OCI-LY1 (cell line): ENCODE data around the gene PIBF1.

Experiments used
- H2AFZ ChIP-seq: fragments of 200-600 bp; sonication (generic), shearing (Covaris generic); 2 replicates; pipeline ENCODE4 v1.6.0; 2014; ENCODE audit warnings: antibody characterized with exemption, mild to moderate bottlenecking, low read length
- H3F3A ChIP-seq: fragments of 200-600 bp; sonication (generic), shearing (Covaris generic); 2 replicates; pipeline ENCODE4 v1.6.0; 2014; ENCODE audit warnings: mild to moderate bottlenecking, antibody characterized with exemption, low read length, moderate library complexity; ENCODE audit not compliant: insufficient read depth
- H3K27ac ChIP-seq: fragments of 200-600 bp; sonication (generic); 2 replicates; pipeline ENCODE4 v1.5.1; 2014; ENCODE audit warnings: low read length, mixed run types, mild to moderate bottlenecking, low read depth; ENCODE audit not compliant: poor library complexity, severe bottlenecking
- H3K27me3 ChIP-seq: fragments of 200-600 bp; sonication (generic); 2 replicates; pipeline ENCODE4 v1.6.0; 2014; ENCODE audit warnings: antibody characterized with exemption, mild to moderate bottlenecking, low read length, moderate library complexity; ENCODE audit not compliant: insufficient read depth
- H3K36me3 ChIP-seq: fragments of 200-600 bp; sonication (generic); 2 replicates; pipeline ENCODE4 v1.6.1; 2014; ENCODE audit warnings: mild to moderate bottlenecking, antibody characterized with exemption, low read length, moderate library complexity, mixed read lengths; ENCODE audit not compliant: insufficient read depth
- H3K4me1 ChIP-seq: fragments of 200-600 bp; sonication (generic); 2 replicates; pipeline ENCODE4 v1.5.1; 2014; ENCODE audit warnings: mild to moderate bottlenecking, low read length, moderate library complexity; ENCODE audit not compliant: insufficient read depth, severe bottlenecking
- H3K4me2 ChIP-seq: fragments of 200-600 bp; sonication (generic), shearing (Covaris generic); 2 replicates; pipeline ENCODE4 v1.6.1; 2014; ENCODE audit warnings: low read length
- H3K4me3 ChIP-seq: fragments of 200-600 bp; sonication (generic); 2 replicates; pipeline ENCODE4 v1.5.1; 2014; ENCODE audit warnings: low read length, low read depth, mild to moderate bottlenecking, mixed read lengths; ENCODE audit not compliant: poor library complexity, severe bottlenecking
- H3K79me2 ChIP-seq: fragments of 200-600 bp; shearing (Covaris generic); 2 replicates; pipeline ENCODE4 v1.6.1; 2016; ENCODE audit warnings: mixed run types, low read length, mixed read lengths; ENCODE audit not compliant: insufficient read depth
- H3K9ac ChIP-seq: fragments of 200-600 bp; sonication (generic), shearing (Covaris generic); 2 replicates; pipeline ENCODE4 v1.6.1; 2014; ENCODE audit warnings: mild to moderate bottlenecking, low read length, mixed read lengths
- H3K9me2 ChIP-seq: fragments of 200-600 bp; sonication (generic), shearing (Covaris generic); 2 replicates; pipeline ENCODE4 v1.6.1; 2014; ENCODE audit warnings: low read depth, mild to moderate bottlenecking, low read length, mixed read lengths
- H3K9me3 ChIP-seq: fragments of 200-600 bp; shearing (Covaris generic); 2 replicates; pipeline ENCODE4 v1.6.1; 2014; ENCODE audit warnings: low read length, mixed read lengths
- H4K20me1 ChIP-seq: fragments of 200-600 bp; sonication (generic), shearing (Covaris generic); 2 replicates; pipeline ENCODE4 v1.6.0; 2016; ENCODE audit warnings: mild to moderate bottlenecking, low read length; ENCODE audit not compliant: insufficient read depth
- CTCF ChIP-seq: fragments of 200-600 bp; sonication (generic), shearing (Covaris generic); IDR thresholded peaks from 2 replicates; pipeline ENCODE4 v1.5.1; 2017; ENCODE audit warnings: mild to moderate bottlenecking, antibody characterized with exemption, low read length, moderate library complexity, mixed read lengths
- EZH2 ChIP-seq: fragments of 200-600 bp; sonication (generic), shearing (Covaris generic); IDR thresholded peaks from 2 replicates; pipeline ENCODE4 v1.8.0; 2017; ENCODE audit warnings: borderline replicate concordance, mixed run types, mild to moderate bottlenecking, antibody characterized with exemption, low read length, moderate library complexity, mixed read lengths

The PIBF1 gene

DNA sequence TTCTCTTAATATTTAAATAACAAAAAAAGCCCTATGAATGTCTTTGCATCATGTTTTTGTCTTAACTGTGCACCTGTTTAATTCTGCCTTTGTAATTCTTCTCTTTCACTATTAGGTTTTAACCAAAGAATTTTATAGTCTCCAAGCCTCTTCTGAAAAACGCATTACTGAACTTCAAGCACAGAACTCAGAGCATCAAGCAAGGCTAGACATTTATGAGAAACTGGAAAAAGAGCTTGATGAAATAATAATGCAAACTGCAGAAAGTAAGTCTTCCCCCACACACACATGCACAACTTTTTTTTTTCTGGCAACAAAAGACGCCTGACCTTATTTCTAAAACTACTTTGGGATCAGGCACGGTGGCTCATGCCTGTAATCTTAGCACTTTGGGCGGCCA lies 126.5 kb downstream of the PIBF1 start:
- Histone ChIP-seq H4K20me1 (no peaks in the 10 kb centered on the region), H3K36me3 (peaks cover 44% of the 10 kb centered on the region), H3K27me3 (no peaks in the 10 kb centered on the region), H3K9me2 (no peaks in the 10 kb centered on the region), H2AFZ (no peak overlapping the region), H3K9me3 (peaks cover 6% of the 10 kb centered on the region; the same call in 1 of the 2 replicates), H3F3A (no peaks in the 10 kb centered on the region), H3K9ac (no peak overlapping the region), H3K4me2 (no peak overlapping the region), H3K27ac (no peak overlapping the region), H3K4me1 (no peaks in the 10 kb centered on the region), H3K79me2 (no peaks in the 10 kb centered on the region), H3K4me3 (no peak overlapping the region)
- no peak for TF ChIP-seq CTCF
- TF ChIP-seq EZH2 = no peak

- H2AFZ ChIP-seq = no peak overlapping the region
- no peaks in the 10 kb centered on the region for H3K4me1 ChIP-seq
- no peak overlapping the region for H3K4me2 ChIP-seq
- no peaks in the 10 kb centered on the region for H3K9me2 ChIP-seq
- TF ChIP-seq EZH2 (no peak), CTCF (no peak)
- H3K4me3 ChIP-seq = no peak overlapping the region
- peaks cover 6% of the 10 kb centered on the region; the same call in 1 of the 2 replicates for H3K9me3 ChIP-seq
- no peak overlapping the region for H3K27ac ChIP-seq
- no peak overlapping the region for H3K9ac ChIP-seq
- peaks cover 44% of the 10 kb centered on the region for H3K36me3 ChIP-seq
- no peaks in the 10 kb centered on the region for H3F3A ChIP-seq
- H3K27me3 ChIP-seq = no peaks in the 10 kb centered on the region
- no peaks in the 10 kb centered on the region for H3K79me2 ChIP-seq
- H4K20me1 ChIP-seq = no peaks in the 10 kb centered on the region
These were observed 130.0 kb downstream of the PIBF1 start for GRCh38 chr13:72911981-72912380.

DNA sequence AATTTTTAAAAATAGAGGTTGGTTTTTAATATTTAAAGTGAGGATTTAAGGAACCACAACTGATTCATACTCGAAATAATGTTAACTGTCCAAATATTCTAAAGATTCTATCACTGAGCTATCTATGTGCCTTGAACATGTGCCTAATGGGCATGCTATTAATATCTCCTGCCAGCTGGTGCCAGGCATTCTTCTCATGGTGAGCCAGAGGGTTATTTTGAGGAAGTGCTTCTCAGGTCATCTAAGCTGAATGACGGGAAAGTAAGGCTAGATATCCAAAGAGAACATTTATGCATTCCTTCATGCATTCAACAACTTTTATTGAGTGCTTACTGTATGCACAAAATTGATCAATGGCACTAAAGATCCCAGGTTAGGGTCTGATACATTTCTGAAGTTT lies 138.2 kb downstream of the PIBF1 start:
- no peak overlapping the region for H2AFZ ChIP-seq
- H3K4me1 ChIP-seq = no peaks in the 10 kb centered on the region
- H3K27me3 ChIP-seq = no peaks in the 10 kb centered on the region
- no peak overlapping the region for H3K4me3 ChIP-seq
- no peak overlapping the region for H3K4me2 ChIP-seq
- H3K79me2 ChIP-seq = no peaks in the 10 kb centered on the region
- no peak overlapping the region for H3K27ac ChIP-seq
- no peaks in the 10 kb centered on the region for H3K9me2 ChIP-seq
- peaks cover 24% of the 10 kb centered on the region for H3K36me3 ChIP-seq
- no peaks in the 10 kb centered on the region for H3F3A ChIP-seq
- no peaks in the 10 kb centered on the region for H4K20me1 ChIP-seq
- TF ChIP-seq CTCF = no peak
- no peak for TF ChIP-seq EZH2
- peaks cover 8% of the 10 kb centered on the region; the same call in 1 of the 2 replicates for H3K9me3 ChIP-seq
- no peak overlapping the region for H3K9ac ChIP-seq
